ENCODE measurements around the gene IFI27.

DNA sequence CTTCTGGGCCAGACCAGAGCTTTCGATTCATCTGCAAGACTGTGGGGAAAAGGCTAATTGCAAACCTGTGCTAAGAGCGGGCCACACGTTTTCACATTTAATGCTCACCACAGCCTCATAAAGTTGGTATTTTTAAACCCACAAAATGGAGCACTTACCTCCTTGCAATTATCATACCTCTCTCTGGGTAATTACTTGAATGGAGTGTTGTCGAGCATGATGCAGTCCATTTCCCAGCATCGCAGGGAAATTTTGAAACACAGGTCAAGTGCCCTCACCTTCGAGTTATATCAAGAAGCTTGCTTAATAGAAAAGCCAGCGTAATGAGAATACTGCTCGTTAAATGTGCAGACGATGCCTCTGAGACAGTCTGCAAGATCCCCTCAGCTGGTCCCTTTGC is 27.7 kb downstream of the IFI27 start:
- TF ChIP-seq, protein P1, sequence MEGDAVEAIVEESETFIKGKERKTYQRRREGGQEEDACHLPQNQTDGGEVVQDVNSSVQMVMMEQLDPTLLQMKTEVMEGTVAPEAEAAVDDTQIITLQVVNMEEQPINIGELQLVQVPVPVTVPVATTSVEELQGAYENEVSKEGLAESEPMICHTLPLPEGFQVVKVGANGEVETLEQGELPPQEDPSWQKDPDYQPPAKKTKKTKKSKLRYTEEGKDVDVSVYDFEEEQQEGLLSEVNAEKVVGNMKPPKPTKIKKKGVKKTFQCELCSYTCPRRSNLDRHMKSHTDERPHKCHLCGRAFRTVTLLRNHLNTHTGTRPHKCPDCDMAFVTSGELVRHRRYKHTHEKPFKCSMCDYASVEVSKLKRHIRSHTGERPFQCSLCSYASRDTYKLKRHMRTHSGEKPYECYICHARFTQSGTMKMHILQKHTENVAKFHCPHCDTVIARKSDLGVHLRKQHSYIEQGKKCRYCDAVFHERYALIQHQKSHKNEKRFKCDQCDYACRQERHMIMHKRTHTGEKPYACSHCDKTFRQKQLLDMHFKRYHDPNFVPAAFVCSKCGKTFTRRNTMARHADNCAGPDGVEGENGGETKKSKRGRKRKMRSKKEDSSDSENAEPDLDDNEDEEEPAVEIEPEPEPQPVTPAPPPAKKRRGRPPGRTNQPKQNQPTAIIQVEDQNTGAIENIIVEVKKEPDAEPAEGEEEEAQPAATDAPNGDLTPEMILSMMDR (IDR thresholded peaks at IDR 0.05; ENCODE audit: low read length): no peak
- no peak for TF ChIP-seq EZH2 (optimal IDR thresholded peaks at IDR 0.05; ENCODE audit: low read depth, low read length)
